ENCODE measurements around the gene FZD7.

DNA sequence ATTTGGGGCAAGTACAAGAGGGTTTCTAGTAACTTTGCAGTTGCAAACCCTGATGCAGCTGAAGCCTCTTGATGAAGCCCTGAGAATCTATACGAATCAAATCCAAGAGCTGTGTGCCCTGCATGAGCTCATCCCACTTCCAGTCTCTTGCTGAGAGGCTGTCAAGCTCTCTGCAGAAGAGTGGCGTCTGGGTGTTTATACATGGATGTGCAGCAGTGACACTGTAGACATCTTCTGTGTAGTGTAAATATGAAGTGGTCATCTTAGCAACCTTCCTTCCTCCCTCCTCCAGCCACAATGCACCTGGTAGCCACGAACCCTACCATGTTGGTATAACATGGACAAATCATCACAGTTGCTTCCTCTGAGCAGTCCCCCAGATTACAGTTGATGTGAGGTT is 21.0 kb downstream of the FZD7 start:
- TF ChIP-seq RBBP5 (conservative IDR thresholded peaks at IDR 0.05): no peak
- no peak for TF ChIP-seq BACH1 (IDR thresholded peaks at IDR 0.05; ENCODE audit: borderline replicate concordance)
- TF ChIP-seq, protein P1, sequence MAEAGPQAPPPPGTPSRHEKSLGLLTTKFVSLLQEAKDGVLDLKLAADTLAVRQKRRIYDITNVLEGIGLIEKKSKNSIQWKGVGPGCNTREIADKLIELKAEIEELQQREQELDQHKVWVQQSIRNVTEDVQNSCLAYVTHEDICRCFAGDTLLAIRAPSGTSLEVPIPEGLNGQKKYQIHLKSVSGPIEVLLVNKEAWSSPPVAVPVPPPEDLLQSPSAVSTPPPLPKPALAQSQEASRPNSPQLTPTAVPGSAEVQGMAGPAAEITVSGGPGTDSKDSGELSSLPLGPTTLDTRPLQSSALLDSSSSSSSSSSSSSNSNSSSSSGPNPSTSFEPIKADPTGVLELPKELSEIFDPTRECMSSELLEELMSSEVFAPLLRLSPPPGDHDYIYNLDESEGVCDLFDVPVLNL (IDR thresholded peaks at IDR 0.05; ENCODE audit: low read depth, low read length): no peak
- TF ChIP-seq EP300 (IDR thresholded peaks at IDR 0.05; ENCODE audit: borderline replicate concordance in 1 of 2, control insufficient read depth in 1 of 2, low read depth in 2 of 2, low read length in 2 of 2): no peak
- no peak for TF ChIP-seq NFIC (IDR thresholded peaks at IDR 0.05; ENCODE audit: low read depth, low read length)
- no peak for TF ChIP-seq POLR2AphosphoS5 (IDR thresholded peaks at IDR 0.05; ENCODE audit: low read length)
- TF ChIP-seq, protein P2, sequence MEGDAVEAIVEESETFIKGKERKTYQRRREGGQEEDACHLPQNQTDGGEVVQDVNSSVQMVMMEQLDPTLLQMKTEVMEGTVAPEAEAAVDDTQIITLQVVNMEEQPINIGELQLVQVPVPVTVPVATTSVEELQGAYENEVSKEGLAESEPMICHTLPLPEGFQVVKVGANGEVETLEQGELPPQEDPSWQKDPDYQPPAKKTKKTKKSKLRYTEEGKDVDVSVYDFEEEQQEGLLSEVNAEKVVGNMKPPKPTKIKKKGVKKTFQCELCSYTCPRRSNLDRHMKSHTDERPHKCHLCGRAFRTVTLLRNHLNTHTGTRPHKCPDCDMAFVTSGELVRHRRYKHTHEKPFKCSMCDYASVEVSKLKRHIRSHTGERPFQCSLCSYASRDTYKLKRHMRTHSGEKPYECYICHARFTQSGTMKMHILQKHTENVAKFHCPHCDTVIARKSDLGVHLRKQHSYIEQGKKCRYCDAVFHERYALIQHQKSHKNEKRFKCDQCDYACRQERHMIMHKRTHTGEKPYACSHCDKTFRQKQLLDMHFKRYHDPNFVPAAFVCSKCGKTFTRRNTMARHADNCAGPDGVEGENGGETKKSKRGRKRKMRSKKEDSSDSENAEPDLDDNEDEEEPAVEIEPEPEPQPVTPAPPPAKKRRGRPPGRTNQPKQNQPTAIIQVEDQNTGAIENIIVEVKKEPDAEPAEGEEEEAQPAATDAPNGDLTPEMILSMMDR (IDR thresholded peaks at IDR 0.05 in 2 of 3, conservative IDR thresholded peaks at IDR 0.05 in 1 of 3; ENCODE audit: control insufficient read depth in 2 of 3, extremely low read depth in 1 of 3, insufficient read depth in 1 of 3, low read depth in 3 of 3, low read length in 3 of 3): no peak
- no peak for TF ChIP-seq BCL11A (IDR thresholded peaks at IDR 0.05; ENCODE audit: low read depth, low read length)
- TF ChIP-seq, protein P3, sequence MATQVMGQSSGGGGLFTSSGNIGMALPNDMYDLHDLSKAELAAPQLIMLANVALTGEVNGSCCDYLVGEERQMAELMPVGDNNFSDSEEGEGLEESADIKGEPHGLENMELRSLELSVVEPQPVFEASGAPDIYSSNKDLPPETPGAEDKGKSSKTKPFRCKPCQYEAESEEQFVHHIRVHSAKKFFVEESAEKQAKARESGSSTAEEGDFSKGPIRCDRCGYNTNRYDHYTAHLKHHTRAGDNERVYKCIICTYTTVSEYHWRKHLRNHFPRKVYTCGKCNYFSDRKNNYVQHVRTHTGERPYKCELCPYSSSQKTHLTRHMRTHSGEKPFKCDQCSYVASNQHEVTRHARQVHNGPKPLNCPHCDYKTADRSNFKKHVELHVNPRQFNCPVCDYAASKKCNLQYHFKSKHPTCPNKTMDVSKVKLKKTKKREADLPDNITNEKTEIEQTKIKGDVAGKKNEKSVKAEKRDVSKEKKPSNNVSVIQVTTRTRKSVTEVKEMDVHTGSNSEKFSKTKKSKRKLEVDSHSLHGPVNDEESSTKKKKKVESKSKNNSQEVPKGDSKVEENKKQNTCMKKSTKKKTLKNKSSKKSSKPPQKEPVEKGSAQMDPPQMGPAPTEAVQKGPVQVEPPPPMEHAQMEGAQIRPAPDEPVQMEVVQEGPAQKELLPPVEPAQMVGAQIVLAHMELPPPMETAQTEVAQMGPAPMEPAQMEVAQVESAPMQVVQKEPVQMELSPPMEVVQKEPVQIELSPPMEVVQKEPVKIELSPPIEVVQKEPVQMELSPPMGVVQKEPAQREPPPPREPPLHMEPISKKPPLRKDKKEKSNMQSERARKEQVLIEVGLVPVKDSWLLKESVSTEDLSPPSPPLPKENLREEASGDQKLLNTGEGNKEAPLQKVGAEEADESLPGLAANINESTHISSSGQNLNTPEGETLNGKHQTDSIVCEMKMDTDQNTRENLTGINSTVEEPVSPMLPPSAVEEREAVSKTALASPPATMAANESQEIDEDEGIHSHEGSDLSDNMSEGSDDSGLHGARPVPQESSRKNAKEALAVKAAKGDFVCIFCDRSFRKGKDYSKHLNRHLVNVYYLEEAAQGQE (IDR thresholded peaks at IDR 0.05; ENCODE audit: low read depth, low read length): no peak
- TF ChIP-seq, protein P4, sequence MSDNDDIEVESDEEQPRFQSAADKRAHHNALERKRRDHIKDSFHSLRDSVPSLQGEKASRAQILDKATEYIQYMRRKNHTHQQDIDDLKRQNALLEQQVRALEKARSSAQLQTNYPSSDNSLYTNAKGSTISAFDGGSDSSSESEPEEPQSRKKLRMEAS (IDR thresholded peaks at IDR 0.05; ENCODE audit: low read depth, low read length): no peak
- no peak for TF ChIP-seq CHD2 (IDR thresholded peaks at IDR 0.05; ENCODE audit: borderline replicate concordance, low read depth, low read length)
- TF ChIP-seq EZH2 (IDR thresholded peaks at IDR 0.05; ENCODE audit: borderline replicate concordance, control insufficient read depth, low read depth, low read length): no peak

Data from GM12878 (cell line).